ENCODE measurements around the gene UNC13D. TPM values are rescaled to one million over a fixed set of nuclear protein-coding genes. Genes with fewer than 3 reads are reported as not detected.
"Not testable (repeated sequence)": the region's sequence is repeated elsewhere in the genome, so short reads cannot be mapped to it uniquely, and the experiment has no call there.

Gene UNC13D
- polyA plus RNA-seq, 1 donor from 2014 or later: 1.2 TPM

GRCh38 chr17:75872434-75873351 lies 28.5 kb upstream of the UNC13D start:
- TF ChIP-seq EP300 (conservative IDR thresholded peaks at IDR 0.05; ENCODE audit: poor library complexity, severe bottlenecking) (no peak), CTCF (IDR thresholded peaks at IDR 0.05; ENCODE audit: poor library complexity, severe bottlenecking) (no peak), POLR2AphosphoS5 (IDR thresholded peaks at IDR 0.05) (no peak), TAF1 (IDR thresholded peaks at IDR 0.05; ENCODE audit: low read depth) (no peak)
- no peaks in the 10 kb centered on the region for H3F3A ChIP-seq (ENCODE audit: insufficient read depth, low read length, poor library complexity, severe bottlenecking)
- no peak overlapping the region for H3K27ac ChIP-seq (ENCODE audit: low read length)
- no peaks in the 10 kb centered on the region for H3K9me3 ChIP-seq (ENCODE audit: low read length)
- no peak overlapping the region for H2AFZ ChIP-seq (ENCODE audit: low read depth, low read length)
- no peak overlapping the region for H3K9ac ChIP-seq (ENCODE audit: low read length)
- no peaks in the 10 kb centered on the region for H3K36me3 ChIP-seq (ENCODE audit: insufficient read depth, low read length)
- H3K79me2 ChIP-seq (replicated peaks; ENCODE audit: insufficient read depth, low read length): no peaks in the 10 kb centered on the region
- H3K4me2 ChIP-seq (ENCODE audit: low read length): no peak overlapping the region
- H3K9me2 ChIP-seq (ENCODE audit: insufficient read depth, low read length): no peaks in the 10 kb centered on the region
- no peak overlapping the region for H3K4me3 ChIP-seq (ENCODE audit: low read length)
- H3K27me3 ChIP-seq (ENCODE audit: insufficient read depth, low read depth, low read length): peaks cover 23% of the 10 kb centered on the region
- no peaks in the 10 kb centered on the region for H4K20me1 ChIP-seq (ENCODE audit: insufficient read depth)

GRCh38 chr17:75870228-75870627 lies 26.0 kb upstream of the UNC13D start:
- H3K9me2 ChIP-seq (ENCODE audit: insufficient read depth, low read length); H3K36me3 ChIP-seq (ENCODE audit: insufficient read depth, low read length); H2AFZ ChIP-seq (ENCODE audit: low read depth, low read length); H3K4me2 ChIP-seq (ENCODE audit: low read length); H3K27ac ChIP-seq (ENCODE audit: low read length); H3K4me3 ChIP-seq (ENCODE audit: low read length); H4K20me1 ChIP-seq (ENCODE audit: insufficient read depth); H3K9ac ChIP-seq (ENCODE audit: low read length); H3K79me2 ChIP-seq (replicated peaks; ENCODE audit: insufficient read depth, low read length); H3F3A ChIP-seq (ENCODE audit: insufficient read depth, low read length, poor library complexity, severe bottlenecking); H3K9me3 ChIP-seq (ENCODE audit: low read length); H3K27me3 ChIP-seq (ENCODE audit: insufficient read depth, low read depth, low read length): not testable (repeated sequence)

GRCh38 chr17:75869282-75870141 lies 25.3 kb upstream of the UNC13D start:
- no peak overlapping the region for H3K4me3 ChIP-seq (ENCODE audit: low read length)
- H3K4me2 ChIP-seq (ENCODE audit: low read length): no peak overlapping the region
- no peaks in the 10 kb centered on the region for H3K9me2 ChIP-seq (ENCODE audit: insufficient read depth, low read length)
- H3K36me3 ChIP-seq (ENCODE audit: insufficient read depth, low read length): no peaks in the 10 kb centered on the region
- no peaks in the 10 kb centered on the region for H3K27me3 ChIP-seq (ENCODE audit: insufficient read depth, low read depth, low read length)
- H3F3A ChIP-seq (ENCODE audit: insufficient read depth, low read length, poor library complexity, severe bottlenecking): no peaks in the 10 kb centered on the region
- no peak overlapping the region for H3K27ac ChIP-seq (ENCODE audit: low read length)
- TF ChIP-seq MXI1 (conservative IDR thresholded peaks at IDR 0.05; ENCODE audit: poor library complexity, severe bottlenecking) (no peak), POLR2AphosphoS5 (IDR thresholded peaks at IDR 0.05) (no peak), RAD21 (conservative IDR thresholded peaks at IDR 0.05) (no peak), CTCF (IDR thresholded peaks at IDR 0.05; ENCODE audit: poor library complexity, severe bottlenecking) (no peak), SMC3 (conservative IDR thresholded peaks at IDR 0.05; ENCODE audit: poor library complexity) (no peak), TAF1 (IDR thresholded peaks at IDR 0.05; ENCODE audit: low read depth) (no peak), EP300 (conservative IDR thresholded peaks at IDR 0.05; ENCODE audit: poor library complexity, severe bottlenecking) (no peak)
- H4K20me1 ChIP-seq (ENCODE audit: insufficient read depth): no peaks in the 10 kb centered on the region
- H3K79me2 ChIP-seq (replicated peaks; ENCODE audit: insufficient read depth, low read length): no peaks in the 10 kb centered on the region
- H2AFZ ChIP-seq (ENCODE audit: low read depth, low read length): no peak overlapping the region
- H3K9me3 ChIP-seq (ENCODE audit: low read length): no peaks in the 10 kb centered on the region
- H3K9ac ChIP-seq (ENCODE audit: low read length): no peak overlapping the region

- not testable (repeated sequence) for H2AFZ ChIP-seq (ENCODE audit: low read depth, low read length); H4K20me1 ChIP-seq (ENCODE audit: insufficient read depth); H3K27me3 ChIP-seq (ENCODE audit: insufficient read depth, low read depth, low read length); H3K9me3 ChIP-seq (ENCODE audit: low read length); H3K4me2 ChIP-seq (ENCODE audit: low read length); H3K36me3 ChIP-seq (ENCODE audit: insufficient read depth, low read length); H3K9me2 ChIP-seq (ENCODE audit: insufficient read depth, low read length); H3K4me3 ChIP-seq (ENCODE audit: low read length); H3K79me2 ChIP-seq (replicated peaks; ENCODE audit: insufficient read depth, low read length); H3K27ac ChIP-seq (ENCODE audit: low read length); H3F3A ChIP-seq (ENCODE audit: insufficient read depth, low read length, poor library complexity, severe bottlenecking); H3K9ac ChIP-seq (ENCODE audit: low read length)
Observed at GRCh38 chr17:75868730-75869281, 24.6 kb upstream of the UNC13D start.
